Progenitor cell of endocrine pancreas (in vitro differentiated cells): ENCODE results near the gene JCAD. TPM values are rescaled to one million over a fixed set of nuclear protein-coding genes. Genes with fewer than 3 reads are reported as not detected.

Source experiments
- DNase-seq: peaks from one replicate; pipeline ENCODE4 v3.0.0; 2021; ENCODE audit warnings: low spot score; ENCODE audit not compliant: unreplicated experiment
- H3K27ac Mint-ChIP-seq: 2 replicates; pipeline ENCODE4 v1.8.0; 2021; ENCODE audit warnings: mild to moderate bottlenecking, moderate library complexity, mixed read lengths
- H3K27me3 Mint-ChIP-seq: 2 replicates; pipeline ENCODE4 v1.8.0; 2021; ENCODE audit warnings: mixed read lengths
- H3K36me3 Mint-ChIP-seq: 2 replicates; pipeline ENCODE4 v1.8.0; 2022; ENCODE audit warnings: mixed read lengths; ENCODE audit not compliant: insufficient read depth
- H3K4me1 Mint-ChIP-seq: 2 replicates; pipeline ENCODE4 v1.8.0; 2021; ENCODE audit warnings: low read depth, mixed read lengths
- H3K4me3 Mint-ChIP-seq: 2 replicates; pipeline ENCODE4 v1.8.0; 2021; ENCODE audit warnings: low read depth, mild to moderate bottlenecking, moderate library complexity, mixed read lengths
- H3K9me3 Mint-ChIP-seq: 2 replicates; pipeline ENCODE4 v1.8.0; 2021; ENCODE audit warnings: low read depth, mixed read lengths
- total RNA-seq: library from RNA; stranded (reverse); gene quantifications from 2 replicates; pipeline ENCODE4 v1.2.1, GENCODE V29; 2021
- TF ChIP-seq, protein P1 (sequence below): fragments of 200-600 bp; sonication (generic); IDR thresholded peaks from one replicate; pipeline ENCODE4 v1.5.0; 2021; ENCODE audit warnings: antibody characterized with exemption, mild to moderate bottlenecking; ENCODE audit not compliant: unreplicated experiment

Gene JCAD
- total RNA-seq, 1 donor from 2014 or later, result 13.4 TPM

DNA sequence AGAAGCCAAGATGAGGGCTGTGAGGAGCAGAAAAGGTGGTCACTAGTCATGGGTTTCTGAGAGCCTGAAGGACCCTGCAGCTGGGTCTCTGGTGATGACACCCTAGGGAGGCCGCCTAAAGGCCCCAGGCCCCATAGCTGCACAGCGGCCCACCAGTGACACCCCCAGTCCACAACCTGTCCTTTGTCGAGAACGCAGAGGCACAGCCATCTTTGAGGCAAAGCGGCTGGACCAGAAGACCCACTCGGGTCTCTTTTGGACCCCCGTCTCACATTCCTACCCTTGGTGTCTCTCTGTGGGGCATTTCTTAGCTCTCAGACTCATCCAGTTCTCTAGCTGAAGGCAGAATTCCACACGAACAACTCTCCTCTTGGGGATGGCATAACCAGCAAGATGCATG is 18.8 kb downstream of the JCAD start:
- H3K4me1 Mint-ChIP-seq, result peaks cover 23% of the 10 kb centered on the region
- TF ChIP-seq, protein P1, sequence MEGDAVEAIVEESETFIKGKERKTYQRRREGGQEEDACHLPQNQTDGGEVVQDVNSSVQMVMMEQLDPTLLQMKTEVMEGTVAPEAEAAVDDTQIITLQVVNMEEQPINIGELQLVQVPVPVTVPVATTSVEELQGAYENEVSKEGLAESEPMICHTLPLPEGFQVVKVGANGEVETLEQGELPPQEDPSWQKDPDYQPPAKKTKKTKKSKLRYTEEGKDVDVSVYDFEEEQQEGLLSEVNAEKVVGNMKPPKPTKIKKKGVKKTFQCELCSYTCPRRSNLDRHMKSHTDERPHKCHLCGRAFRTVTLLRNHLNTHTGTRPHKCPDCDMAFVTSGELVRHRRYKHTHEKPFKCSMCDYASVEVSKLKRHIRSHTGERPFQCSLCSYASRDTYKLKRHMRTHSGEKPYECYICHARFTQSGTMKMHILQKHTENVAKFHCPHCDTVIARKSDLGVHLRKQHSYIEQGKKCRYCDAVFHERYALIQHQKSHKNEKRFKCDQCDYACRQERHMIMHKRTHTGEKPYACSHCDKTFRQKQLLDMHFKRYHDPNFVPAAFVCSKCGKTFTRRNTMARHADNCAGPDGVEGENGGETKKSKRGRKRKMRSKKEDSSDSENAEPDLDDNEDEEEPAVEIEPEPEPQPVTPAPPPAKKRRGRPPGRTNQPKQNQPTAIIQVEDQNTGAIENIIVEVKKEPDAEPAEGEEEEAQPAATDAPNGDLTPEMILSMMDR, result no peak
- peaks cover 15% of the 10 kb centered on the region for H3K36me3 Mint-ChIP-seq
- no peak overlapping the region for H3K4me3 Mint-ChIP-seq
- H3K27ac Mint-ChIP-seq, result no peak overlapping the region
- no peaks in the 10 kb centered on the region for H3K9me3 Mint-ChIP-seq
- no peak for DNase-seq
- H3K27me3 Mint-ChIP-seq, result peaks cover 21% of the 10 kb centered on the region

DNA sequence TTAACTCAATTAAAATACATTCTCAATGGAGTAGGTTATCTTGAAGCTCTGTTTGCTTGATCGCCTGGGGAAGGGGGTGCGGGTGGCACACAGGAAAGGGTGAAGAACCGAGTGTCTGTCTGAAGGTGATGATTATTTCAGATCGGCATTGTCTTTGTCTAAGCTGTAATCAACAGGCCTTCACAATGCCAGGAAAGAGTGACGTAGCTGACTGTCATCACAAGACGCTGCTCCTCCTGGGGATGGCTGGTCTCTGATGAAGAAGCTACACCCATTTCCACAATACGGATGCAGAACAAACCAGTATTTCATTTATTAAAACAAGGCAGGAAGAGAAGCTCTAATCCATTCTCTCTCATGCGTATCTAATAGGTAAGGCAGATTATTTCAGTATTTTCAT is 19.4 kb downstream of the JCAD start:
- peaks cover 24% of the 10 kb centered on the region for H3K4me1 Mint-ChIP-seq
- TF ChIP-seq, protein P1, result no peak
- peaks cover 13% of the 10 kb centered on the region for H3K36me3 Mint-ChIP-seq
- no peak overlapping the region for H3K4me3 Mint-ChIP-seq
- peaks cover 21% of the 10 kb centered on the region for H3K27me3 Mint-ChIP-seq
- H3K27ac Mint-ChIP-seq, result no peak overlapping the region
- DNase-seq, result no peak
- H3K9me3 Mint-ChIP-seq, result no peaks in the 10 kb centered on the region

- no peaks in the 10 kb centered on the region for H3K9me3 Mint-ChIP-seq
- H3K4me1 Mint-ChIP-seq, result peaks cover 26% of the 10 kb centered on the region
These were observed 19.8 kb downstream of the JCAD start for GRCh38 chr10:30039567-30039966.

GRCh38 chr10:30038781-30039536 is 20.4 kb downstream of the JCAD start:
- Mint-ChIP-seq H3K27me3 (peaks cover 21% of the 10 kb centered on the region), H3K27ac (no peak overlapping the region), H3K4me3 (no peak overlapping the region), H3K4me1 (peaks cover 26% of the 10 kb centered on the region), H3K36me3 (peaks cover 11% of the 10 kb centered on the region), H3K9me3 (no peaks in the 10 kb centered on the region)
- TF ChIP-seq, protein P1, result no peak
- no peak for DNase-seq

More at GRCh38 chr10:30039567-30039966, 19.8 kb downstream of the JCAD start:
- Mint-ChIP-seq H3K4me3 (no peak overlapping the region), H3K36me3 (peaks cover 11% of the 10 kb centered on the region), H3K27ac (no peak overlapping the region), H3K27me3 (peaks cover 21% of the 10 kb centered on the region)
- no peak for DNase-seq
- TF ChIP-seq, protein P1, result no peak

DNA sequence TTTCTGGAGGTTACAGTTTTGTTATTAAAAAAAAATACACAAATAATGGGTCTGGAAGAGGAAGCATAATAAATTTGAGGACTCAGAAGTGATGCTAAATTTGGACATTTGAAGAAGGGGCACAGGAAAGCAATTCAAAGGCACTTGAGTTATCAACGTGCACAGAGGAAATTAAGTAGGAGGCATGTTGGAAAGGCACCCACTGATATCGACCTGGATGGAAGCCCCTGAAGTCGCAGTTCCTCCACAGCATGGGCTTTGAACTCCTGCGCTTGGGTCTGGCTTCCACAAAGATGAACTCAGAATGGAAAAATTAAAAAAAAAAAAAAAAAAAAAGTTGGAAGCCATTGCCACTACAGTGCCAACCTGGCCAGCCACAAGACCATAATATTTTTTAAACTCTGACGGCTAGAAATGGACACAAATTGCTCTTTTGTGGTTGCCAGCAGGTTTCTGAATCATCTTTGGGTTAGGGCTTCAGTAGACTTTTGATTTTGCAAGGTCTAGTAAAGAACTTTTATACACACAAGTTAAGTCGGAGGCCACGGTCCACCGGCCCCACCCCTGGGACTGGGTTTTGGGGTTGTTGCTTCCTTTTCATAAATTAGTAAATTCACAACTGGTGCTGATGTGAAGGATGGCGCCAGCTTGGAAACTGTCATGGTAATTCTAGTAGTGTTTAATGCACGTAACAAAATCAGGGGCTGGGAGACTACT is 21.6 kb downstream of the JCAD start:
- H3K9me3 Mint-ChIP-seq, result no peaks in the 10 kb centered on the region
- TF ChIP-seq, protein P1, result no peak
- DNase-seq, result no peak
- H3K36me3 Mint-ChIP-seq, result peaks cover 11% of the 10 kb centered on the region
- H3K27me3 Mint-ChIP-seq, result peaks cover 18% of the 10 kb centered on the region
- H3K4me1 Mint-ChIP-seq, result peaks cover 24% of the 10 kb centered on the region
- H3K27ac Mint-ChIP-seq, result no peak overlapping the region
- no peak overlapping the region for H3K4me3 Mint-ChIP-seq
